Measurements from ENCODE around the gene CFAP300.

The CFAP300 gene

GRCh38 chr11:102117472-102118113, 70.4 kb downstream of the CFAP300 start:
- in situ Hi-C loops (cut with HindIII; ENCODE audit: low sequenced_read_pairs), result no loop called here

DNA sequence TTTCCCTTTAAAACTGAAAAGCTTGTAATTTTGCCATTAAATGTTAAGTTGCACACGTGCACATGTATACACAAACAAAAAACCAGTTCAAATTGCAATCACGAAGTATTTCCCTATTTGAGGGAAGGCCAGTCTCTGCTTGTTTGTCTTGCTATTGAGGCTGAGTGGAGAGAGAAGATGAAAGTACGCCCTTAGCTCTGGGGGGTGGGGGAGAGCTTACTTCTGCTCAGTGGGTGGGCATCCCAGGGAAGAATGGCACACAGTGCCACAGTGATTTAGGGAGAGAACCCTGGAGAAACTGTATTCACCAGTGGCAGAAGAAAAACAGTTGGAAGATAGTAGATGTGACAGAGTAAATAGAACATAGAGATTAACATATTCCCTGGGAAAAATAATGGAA, 71.7 kb downstream of the CFAP300 start:
- no peak overlapping the region for H3K4me3 ChIP-seq (ENCODE audit: low read depth, low read length)
- in situ Hi-C loops (cut with HindIII; ENCODE audit: low sequenced_read_pairs), result no loop called here
- TF ChIP-seq, protein P1, sequence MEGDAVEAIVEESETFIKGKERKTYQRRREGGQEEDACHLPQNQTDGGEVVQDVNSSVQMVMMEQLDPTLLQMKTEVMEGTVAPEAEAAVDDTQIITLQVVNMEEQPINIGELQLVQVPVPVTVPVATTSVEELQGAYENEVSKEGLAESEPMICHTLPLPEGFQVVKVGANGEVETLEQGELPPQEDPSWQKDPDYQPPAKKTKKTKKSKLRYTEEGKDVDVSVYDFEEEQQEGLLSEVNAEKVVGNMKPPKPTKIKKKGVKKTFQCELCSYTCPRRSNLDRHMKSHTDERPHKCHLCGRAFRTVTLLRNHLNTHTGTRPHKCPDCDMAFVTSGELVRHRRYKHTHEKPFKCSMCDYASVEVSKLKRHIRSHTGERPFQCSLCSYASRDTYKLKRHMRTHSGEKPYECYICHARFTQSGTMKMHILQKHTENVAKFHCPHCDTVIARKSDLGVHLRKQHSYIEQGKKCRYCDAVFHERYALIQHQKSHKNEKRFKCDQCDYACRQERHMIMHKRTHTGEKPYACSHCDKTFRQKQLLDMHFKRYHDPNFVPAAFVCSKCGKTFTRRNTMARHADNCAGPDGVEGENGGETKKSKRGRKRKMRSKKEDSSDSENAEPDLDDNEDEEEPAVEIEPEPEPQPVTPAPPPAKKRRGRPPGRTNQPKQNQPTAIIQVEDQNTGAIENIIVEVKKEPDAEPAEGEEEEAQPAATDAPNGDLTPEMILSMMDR (IDR thresholded peaks at IDR 0.05; ENCODE audit: low read depth, low read length), result no peak
- no peak for DNase-seq (ENCODE audit: low read depth, low spot score)

More at GRCh38 chr11:102117472-102118113, 70.4 kb downstream of the CFAP300 start:
- H3K4me3 ChIP-seq (ENCODE audit: low read depth, low read length), result no peak overlapping the region
- peak; percentile 29 for DNase-seq (ENCODE audit: low read depth, low spot score)
- TF ChIP-seq, protein P1 (IDR thresholded peaks at IDR 0.05; ENCODE audit: low read depth, low read length), result no peak

DNA sequence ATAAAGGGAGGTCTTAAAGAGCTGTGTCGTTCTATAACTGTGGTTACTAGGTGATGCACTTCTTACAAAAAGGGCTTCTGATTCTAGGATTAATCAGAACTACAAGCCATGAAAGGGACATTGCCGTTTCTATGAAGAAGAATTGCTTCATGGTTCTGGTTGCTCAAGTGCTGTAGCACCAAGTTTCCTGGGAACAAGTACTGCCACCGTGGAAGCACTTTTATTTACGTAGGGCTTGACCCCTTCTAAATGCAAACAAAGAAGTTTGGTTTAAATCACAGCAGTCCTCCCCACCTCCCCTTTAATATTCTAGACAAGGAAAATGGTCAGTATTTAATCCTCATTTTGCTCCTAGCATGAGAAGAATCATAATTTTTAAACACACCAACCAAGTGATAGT, 72.8 kb downstream of the CFAP300 start:
- no peak overlapping the region for H3K4me3 ChIP-seq (ENCODE audit: low read depth, low read length)
- in situ Hi-C loops (cut with HindIII; ENCODE audit: low sequenced_read_pairs), result no loop called here
- peak; percentile 41 for DNase-seq (ENCODE audit: low read depth, low spot score)
- TF ChIP-seq, protein P1 (IDR thresholded peaks at IDR 0.05; ENCODE audit: low read depth, low read length), result no peak

- DNase-seq (ENCODE audit: low read depth, low spot score), result peak; percentile 49
- no peak overlapping the region for H3K4me3 ChIP-seq (ENCODE audit: low read depth, low read length)
- TF ChIP-seq, protein P1 (IDR thresholded peaks at IDR 0.05; ENCODE audit: low read depth, low read length), result no peak
- in situ Hi-C loops (cut with HindIII; ENCODE audit: low sequenced_read_pairs), result no loop called here
Measured at GRCh38 chr11:102120437-102120973, 73.3 kb downstream of the CFAP300 start.

DNA sequence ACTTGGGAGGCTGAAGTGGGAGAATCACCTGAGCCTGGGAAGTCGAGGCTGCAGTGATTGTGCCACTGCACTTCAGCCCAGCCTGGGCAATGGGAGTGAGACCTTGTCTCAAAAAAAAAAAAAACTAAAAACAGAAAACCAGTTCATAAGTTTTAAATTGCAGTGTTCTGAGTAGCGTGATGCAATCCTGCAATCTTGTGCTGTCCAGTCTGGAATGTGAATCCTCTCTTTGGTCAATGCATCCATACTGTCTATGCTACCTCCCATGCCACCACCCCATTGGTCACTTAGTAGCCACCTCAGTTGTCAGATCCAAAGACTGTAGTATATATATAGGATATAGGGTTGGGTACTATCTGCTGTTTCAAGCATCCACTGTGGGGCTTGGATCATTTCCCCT, 74.1 kb downstream of the CFAP300 start:
- in situ Hi-C loops (cut with HindIII; ENCODE audit: low sequenced_read_pairs), result no loop called here
- TF ChIP-seq, protein P1 (IDR thresholded peaks at IDR 0.05; ENCODE audit: low read depth, low read length), result no peak
- DNase-seq (ENCODE audit: low read depth, low spot score), result no peak
- no peak overlapping the region for H3K4me3 ChIP-seq (ENCODE audit: low read depth, low read length)
